OCI-M1 (cell line): ENCODE results near the gene SLC8A1.

Source experiments
- DNase-seq: peaks from one replicate; lab custom pipeline; 2025; lab: John Stamatoyannopoulos, UW

SLC8A1 gene

DNA sequence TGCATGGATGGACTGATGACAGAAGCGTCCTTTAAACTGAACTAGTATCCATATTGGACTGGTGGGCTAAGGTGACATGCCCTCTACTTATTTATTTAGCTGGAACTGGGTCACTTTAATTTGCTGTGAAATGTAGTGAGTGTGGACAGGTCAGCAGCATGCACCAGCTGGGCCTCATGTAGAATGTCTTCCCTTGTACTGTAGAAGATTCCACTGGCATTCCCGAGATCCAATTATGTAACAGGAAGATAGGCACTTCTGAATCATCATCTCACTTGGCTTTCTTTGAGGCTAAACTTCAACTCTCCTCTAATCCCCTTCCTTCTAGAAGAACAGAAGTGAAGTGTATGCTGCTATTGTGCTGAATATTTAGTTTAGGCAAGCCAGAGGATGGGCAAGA is 296.2 kb downstream of the SLC8A1 start:
- no peak for DNase-seq

DNA sequence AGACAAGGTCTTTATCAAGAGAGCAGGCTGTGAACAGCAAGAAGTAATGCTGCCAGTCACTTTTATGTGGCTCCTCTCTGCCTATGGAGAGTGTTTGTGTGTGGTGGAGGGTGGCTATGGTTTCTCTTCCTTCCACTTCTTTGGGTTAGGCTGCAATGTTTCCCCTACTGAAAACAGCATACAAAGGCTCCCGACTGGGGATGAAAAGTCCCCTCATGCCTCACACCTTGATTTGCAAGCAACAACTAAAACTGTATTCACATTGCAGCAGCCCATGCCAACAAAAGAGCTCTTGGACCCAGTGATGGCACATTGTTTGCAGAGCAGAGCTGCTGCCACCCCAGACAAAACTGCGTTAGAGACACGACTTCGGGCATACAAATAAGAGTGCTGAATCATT is 301.6 kb downstream of the SLC8A1 start:
- DNase-seq = no peak

DNA sequence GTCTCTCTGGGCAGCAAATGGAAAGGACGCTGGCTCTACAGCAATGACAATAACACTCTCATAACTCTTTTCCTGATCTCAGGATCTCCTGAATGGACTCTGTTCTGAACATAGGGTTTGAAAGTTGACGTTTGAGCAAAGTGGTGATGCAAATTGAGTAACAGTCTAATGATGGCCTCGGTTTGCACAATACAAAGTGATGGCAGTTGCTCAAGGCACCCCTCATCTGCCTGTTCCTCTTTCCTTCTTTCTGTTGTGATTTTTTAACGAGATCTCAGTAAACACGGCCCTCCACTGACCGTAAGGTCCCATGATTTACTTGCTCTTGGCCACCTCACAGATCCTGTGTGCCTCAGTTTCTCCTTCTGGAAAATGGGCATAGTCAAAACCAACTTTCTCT is 303.6 kb downstream of the SLC8A1 start:
- DNase-seq = peak; percentile 20

DNA sequence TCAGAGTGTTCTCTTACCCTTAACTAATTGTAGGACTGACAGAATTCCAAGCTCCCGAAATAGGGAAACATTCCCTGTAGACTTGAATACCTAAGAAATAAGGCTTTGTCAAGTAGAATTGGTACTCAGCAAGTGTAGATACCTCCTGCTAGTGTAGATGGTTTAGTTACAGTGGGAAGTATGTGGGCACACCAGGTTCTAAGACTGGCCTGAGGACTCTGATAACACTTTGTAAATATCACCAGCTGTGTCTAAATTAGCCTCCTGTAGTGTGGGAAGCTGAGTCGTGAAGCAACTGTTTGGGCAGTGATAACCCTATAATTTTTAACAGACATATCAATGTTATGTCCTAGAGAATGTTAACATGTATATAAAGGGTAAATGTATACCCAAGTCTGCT is 304.5 kb downstream of the SLC8A1 start:
- DNase-seq = peak; percentile 63

DNA sequence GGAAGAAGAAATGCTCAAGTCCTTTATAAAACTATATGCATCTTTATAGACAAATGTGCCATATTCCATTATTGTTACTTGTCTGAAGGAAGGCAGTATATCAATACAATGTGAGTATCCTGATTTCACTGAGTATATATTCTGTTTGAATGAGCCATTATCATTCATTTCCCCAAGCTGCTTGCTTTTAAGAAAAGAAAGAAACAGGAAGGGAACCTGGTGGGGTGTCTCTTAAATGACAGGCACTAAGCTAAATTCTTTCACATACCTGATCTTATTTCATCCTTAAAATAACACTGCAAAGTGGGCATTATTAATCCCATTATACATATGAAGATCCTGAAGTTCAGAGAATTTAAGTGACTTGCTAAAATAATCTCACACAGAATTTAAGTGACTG is 307.9 kb downstream of the SLC8A1 start:
- DNase-seq = no peak

DNA sequence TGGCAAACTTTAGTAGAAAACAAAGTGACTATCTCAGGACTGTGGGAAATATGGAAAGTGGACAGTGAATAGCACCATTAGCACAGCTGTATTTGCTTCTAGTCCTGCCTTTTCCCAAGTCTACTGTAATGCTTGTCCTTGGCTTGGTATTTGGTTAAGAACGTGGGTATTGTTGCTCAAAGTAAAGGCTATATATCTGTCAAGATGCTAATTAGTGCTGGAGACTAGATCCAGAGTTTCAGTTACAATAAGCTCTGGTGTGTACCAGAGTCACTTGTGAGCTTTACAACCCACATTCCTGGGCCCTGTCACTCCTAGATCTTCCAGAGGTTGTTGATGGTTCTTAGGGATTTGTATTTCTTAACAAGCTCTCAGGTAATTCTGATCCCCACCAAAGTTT is 313.6 kb downstream of the SLC8A1 start:
- no peak for DNase-seq

DNA sequence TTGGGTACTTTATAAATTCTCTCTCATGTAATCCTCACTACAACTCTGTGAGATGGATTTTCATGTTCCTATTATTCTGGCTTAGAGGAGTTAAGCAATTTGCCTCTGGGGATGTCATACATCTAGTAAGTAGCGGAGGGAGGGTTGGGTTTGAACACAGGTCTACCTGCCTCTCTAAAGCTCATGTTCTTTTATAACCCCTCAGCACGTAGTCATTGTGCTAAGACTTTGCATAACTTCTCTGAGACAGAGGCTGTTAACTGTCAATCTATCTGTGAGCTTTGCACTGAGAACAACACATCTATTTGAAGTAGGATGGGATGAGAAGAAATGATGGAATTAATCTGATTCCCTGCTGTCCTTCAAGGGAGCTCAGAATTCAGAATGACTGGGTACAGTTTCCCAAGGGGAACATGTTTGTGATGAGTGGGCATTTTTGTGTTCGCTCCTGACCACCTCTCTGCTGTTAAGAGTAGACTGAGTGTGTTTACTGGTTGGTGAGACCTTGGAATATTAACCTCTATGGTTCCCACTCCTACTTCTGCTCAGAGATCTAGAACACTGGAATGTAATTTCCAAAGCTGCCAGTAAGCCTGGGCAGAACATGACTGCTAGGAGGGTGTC is 320.7 kb downstream of the SLC8A1 start:
- DNase-seq = no peak

DNA sequence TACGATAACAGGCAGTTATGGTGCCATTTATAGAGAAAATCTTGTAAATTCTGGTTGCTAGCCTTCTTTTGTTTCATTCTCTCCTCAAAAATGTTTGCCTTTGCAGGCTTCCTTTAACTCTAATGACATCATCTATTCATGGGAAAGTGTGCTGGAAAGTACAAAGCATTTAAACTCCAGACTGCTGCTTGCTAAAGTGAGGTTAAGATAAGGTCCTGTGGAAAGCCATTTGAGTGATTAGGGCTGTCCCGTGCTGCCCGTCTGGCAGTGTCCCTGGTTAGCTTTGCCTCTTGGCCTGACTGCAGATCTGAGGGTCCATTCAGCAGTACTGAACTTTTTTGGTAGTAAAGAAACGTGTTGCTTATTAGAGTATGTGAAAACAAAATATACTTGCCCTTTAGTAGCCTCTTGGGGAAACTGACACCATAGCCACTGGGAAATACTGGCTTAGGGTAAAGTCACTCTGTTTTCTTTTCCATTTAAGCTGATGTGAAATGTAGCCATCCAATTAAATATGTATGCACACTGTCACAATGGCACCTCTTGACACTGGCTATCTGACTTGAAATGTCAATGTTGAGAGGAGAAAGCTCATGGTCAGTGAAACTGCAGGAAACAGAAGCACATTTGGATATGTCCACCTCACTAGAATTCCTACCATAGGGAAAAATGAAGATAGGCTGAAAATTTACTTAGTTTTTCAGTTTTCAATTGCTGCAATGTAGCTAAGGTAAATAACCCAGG is 321.5 kb downstream of the SLC8A1 start:
- DNase-seq = peak; percentile 75

DNA sequence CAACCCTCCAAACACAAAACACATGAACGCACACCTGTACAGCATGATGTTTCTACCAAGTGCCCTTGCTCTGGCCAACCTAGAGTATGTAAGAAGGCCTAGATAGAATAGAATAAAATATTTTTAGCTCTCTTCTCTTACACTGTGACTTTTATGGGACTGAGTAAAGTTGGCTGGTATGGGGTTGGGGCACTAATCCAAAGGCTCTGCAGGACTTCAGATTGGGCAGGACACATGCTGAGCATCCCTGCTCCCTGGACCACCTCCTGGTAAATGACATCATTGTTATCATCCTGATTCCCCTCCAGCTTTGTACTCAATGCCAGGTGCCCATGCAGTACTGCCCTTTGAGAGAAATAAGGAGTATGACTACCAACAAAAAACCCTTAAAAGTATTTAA is 322.2 kb downstream of the SLC8A1 start:
- no peak for DNase-seq

DNA sequence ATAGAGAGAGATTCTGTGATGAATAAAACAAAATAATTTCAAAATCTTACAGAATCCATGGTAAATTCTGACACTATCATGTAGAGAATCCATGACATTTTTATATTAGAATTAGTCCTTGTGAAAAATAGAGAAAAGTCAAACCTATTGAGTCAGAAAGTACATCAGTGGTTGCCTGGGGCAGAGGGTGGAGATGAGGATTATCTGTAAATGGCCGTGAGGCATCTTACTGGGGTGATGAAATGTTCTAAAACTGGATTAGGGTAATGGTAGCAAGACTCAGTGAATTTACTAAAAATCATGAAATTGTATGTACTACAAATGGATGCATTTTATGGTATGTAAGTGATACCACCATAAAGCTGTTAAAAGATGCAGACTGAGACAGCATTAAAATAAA is 323.1 kb downstream of the SLC8A1 start:
- DNase-seq = no peak

DNA sequence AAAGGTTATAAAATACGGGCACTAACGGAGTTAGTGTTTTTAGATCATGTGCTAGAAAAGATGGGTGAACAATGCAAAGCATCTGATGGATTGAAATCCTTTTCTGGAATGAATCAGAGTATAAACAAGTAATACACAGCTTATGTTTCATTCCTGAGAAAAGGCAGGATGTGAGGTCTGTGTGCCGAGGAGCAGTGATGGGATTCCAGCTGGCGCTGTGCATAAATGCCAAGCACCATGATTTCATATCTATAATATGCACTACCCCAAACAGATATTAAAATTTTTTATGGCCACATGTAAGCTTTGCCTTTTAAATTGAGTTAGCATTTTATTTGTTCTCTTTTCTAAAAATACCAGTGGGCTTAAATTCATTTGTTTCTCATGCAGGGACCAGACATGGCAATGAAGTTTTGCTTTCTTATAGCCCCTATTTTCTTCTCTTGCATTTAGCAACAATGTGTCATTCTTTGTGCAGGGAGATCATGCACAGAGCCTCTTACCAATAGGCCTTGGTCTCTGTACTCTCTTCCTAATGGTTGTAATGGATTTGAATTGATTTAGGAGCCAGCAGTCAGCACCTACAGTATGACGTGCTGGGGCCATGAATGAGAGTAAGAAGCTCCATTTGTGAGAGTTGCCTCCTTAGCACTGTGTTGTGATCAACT is 323.9 kb downstream of the SLC8A1 start:
- no peak for DNase-seq

DNA sequence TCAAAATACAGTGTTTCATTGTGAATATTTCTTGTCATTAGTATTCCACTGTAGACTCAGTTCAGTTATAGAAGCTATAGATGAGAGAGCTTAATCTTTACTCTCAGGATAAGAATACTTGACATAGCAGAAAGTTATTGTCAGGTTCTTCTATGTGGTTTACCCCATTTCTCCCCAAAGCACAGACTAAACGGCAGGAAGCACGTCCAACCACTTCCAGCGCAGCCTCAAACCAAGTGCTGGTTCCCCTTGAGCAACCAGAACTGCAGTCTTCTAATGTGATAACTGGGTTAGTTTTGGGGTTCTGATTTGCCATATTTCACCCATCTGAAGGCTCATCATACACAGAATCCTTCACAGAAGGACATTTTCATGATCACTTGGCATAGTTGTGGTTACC is 324.7 kb downstream of the SLC8A1 start:
- DNase-seq = no peak

DNA sequence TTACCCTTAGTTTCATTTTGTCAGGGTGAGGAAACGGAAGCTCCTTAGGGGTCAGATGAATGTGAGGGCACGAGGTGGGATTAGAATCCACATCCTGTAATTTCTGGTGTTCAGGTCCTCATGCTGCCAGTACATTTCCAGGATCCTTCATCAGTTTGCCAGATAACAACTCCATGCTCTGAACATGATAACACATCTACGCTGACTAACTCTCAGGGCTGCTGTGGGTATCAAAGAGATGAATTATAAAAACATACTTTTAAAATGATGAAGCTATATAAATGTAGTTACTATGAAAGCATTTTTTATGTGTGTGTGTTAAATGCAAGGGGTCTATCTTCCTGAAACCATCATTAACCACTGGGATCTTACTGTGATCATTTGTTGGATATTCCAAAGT is 325.9 kb downstream of the SLC8A1 start:
- DNase-seq = no peak

DNA sequence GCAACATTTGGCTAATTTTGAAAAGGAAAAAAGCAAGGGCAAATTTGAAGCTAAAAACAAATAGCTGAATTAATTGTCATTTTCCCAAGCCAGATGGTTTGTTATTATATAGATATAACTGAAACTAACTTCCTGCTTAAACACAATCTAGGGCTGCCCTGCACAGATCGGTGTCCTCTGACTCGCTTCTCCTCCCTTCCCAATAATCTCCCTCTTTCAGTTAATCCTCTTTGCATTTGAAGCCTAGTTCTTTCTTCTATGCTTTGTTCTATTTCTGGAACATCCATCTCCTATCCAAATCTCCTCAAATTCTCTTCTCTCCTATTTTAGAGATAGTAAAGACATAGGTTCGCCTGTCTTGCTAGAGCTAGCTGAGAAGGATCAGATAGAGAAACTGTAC is 328.1 kb downstream of the SLC8A1 start:
- DNase-seq = peak; percentile 30

DNA sequence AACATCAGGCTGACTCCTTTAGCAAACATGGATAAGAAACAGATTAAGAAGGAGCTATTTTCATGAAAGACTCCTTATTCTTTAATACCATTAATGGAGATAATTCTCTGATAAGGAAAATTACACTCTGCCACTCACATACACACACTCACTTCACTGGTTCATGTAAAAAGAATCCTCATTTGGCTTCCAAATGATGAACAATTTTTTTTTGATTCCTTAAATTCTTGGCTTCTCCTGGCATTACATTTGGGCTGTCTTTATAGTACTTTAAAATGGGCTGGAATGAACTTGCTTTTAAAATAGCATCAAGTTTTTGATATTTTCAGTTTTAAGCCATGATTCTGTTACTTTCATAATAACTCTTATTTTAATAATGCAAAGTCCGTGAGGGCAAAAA is 328.6 kb downstream of the SLC8A1 start:
- DNase-seq = no peak

DNA sequence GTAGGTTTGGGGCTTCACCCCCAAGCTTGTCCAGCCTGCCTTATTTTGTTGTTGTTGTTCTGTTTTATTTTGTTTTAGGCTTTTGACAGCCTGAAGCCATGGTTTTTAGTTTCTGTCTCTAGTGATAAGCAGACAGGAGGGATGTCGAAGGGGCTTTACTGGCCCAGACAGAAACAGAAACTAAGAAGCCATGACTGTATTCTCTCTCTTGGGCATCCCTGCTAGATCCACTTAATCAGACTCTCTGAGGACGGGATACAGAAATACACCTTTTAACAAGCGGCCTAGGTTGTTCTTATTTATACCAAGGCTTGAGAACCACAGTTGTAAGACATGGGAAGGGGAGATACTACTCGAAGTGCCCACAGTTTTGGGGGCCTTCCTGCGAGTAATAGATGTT is 330.9 kb downstream of the SLC8A1 start:
- peak; percentile 29 for DNase-seq

DNA sequence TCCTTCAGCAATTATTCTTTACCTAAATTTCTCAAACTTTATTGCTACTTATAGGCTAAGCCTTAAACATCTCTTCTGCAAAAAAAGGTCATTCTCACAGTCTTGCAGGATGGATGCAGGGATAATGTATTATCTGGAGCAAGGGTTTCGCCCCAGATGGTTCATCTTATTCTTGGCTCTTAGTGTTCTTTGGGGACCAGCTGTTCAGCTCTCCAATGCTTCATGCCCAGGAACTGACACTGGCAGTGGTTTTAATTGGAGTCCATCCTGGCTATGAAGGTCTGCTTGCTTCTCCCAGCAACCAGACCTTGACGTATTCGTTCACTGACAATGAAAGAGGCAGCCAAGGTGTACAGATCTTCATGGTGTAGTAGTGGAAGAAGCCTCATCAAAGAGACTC is 331.9 kb downstream of the SLC8A1 start:
- no peak for DNase-seq

DNA sequence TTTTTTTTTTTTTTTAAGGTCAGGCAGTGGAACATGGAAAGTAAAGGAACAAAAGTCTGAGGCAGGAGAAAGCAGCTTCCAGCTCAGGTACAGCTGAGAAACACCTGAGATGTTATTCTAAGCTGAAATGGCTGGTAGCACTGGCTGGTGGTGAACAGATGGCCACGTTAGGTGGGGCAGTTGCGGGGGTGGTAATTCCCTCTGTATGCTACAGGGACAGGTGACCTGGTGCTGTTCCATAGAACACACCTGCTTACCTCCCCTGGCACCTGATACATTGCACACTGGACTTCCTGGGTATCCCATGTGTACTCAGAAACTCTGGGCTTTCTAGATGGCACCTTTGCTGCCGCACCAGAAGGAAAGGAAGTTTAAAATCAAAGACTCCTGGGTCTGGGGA is 333.3 kb downstream of the SLC8A1 start:
- DNase-seq = no peak

DNA sequence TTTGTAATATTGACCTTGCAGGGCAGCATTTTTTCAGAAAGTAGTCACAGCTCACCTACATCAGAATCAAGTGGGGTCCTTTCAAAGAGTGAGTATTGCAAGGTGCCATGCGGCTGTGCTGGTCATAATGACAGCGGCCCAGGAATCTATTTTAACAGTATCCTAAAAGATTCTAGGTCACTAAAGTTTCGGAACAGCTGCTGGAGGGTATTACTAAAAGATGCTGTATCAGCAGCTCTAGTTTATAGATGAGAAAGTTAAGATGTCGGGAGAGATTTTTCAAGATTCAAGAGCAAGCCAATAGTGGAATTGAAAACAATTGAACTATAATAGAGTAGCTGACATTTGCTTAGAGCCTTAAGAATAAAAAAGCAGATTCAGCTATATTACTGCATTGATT is 336.0 kb downstream of the SLC8A1 start:
- no peak for DNase-seq

DNA sequence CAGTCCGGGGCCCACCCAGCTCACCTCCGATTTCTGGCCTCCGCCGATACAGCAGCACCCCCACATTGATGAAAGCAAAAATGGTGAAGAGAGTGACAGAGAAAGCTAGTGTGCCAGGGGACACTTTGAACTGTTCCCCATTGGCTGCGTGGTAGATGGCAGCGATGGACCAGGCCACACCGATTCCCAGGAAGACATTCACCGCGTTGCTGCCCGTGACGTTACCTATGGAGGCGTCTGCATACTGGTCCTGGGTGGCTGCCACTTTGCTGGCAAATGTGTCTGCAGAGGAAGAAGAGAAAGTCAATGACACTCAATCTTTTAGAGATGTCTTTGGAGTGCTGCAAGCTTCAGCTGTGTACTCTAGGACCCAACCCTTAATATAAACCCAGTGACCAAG is 336.5 kb downstream of the SLC8A1 start:
- no peak for DNase-seq

DNA sequence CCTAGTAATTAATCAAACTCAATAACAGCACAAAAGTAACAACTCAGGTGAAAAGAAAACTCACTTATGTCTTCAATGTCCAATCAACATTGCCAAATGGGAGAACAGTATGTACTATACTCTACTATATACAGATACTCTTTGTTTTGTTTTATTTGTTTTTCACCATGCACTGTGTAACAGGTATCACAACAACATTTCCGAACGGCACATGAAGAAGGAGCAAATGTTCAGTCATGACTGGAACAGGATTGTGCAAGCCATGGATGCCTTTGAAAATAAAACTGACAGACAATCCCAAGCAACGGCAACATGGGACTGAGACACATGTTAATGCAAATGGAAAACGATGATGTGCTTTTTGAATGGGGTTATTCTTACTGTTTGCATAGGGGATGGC is 337.9 kb downstream of the SLC8A1 start:
- no peak for DNase-seq

DNA sequence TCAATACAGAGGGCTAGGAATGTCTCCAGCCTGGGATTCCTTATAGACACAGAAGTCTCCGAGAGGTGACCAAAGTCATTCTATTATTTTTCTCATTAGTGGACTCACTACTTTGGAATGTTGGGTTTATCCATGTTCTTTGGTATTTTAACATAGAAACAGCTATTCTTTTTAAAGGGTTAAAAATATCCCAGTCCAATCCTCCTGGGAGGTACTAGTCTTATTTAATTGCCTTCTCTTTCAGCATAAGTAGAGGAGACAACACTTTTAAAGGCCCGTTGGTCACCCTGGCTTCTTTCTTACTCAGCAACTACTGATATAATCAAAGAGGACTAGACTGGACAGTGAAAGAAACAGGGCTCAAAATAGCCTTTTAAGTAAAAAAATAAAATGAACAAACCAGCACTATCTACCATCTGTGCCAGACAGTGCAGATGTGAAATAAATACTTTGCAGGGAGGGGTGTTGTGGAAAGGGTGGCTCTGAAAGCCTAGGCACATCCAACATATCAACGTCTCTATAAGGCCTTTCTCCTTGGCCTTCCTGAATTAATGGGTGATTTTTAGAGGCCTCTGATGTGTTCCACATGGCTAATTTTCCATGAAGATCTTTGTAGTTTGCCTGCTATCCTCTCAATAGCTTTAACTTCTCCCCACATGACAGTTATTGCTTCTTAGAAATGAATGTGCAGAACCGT is 338.5 kb downstream of the SLC8A1 start:
- DNase-seq = no peak

DNA sequence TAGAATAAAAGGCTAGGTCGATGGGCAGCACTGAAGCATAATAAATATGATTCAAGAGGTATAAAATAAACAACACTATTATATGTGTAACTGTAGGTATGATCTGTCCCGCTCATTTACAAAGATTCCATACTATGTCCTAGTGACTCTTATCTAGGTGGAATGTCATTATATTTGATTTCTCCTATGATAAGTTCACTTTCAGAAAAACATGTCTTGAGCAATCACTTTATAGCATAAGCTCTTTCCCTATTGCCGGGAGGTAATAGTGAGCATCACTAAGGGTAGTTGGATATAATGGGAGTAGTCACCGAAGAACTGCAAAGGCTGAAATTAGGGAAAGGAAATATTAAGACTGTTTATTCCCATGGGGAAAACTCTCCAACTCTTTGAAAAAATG is 342.5 kb downstream of the SLC8A1 start:
- DNase-seq = no peak
